K562 (cell line): ENCODE results near the gene UFSP2. TPM values are rescaled to one million over a fixed set of nuclear protein-coding genes. Genes with fewer than 3 reads are reported as not detected.

Experiments used
- ATAC-seq: fragments of 200-7000 bp; cut with Tn5 transposase; 3 replicates; pipeline ENCODE4 v1.9.1; 2020; ENCODE audit warnings: moderate library complexity
- BruUV-seq: library from RNA; stranded (reverse); fragments of 400-500 nt; replicated peaks from 2 replicates; lab custom pipeline; 2021; lab: Mats Ljungman, UMichigan
- CTCF ChIA-PET: fragments of 300-600 bp; formaldehyde crosslinking; extraction: SDS; loops from one replicate; lab custom pipeline; 2021; ENCODE audit warnings: low intra/inter-chr PET ratio; lab: Yijun Ruan, JAX
- POLR2A ChIA-PET: fragments of 300-600, 350-650 bp; sonication (Branson Sonifier 250); formaldehyde crosslinking; extraction: SDS; loops from one replicate; lab custom pipeline; 2021; ENCODE audit warnings: antibody characterized with exemption, inconsistent platforms; lab: Yijun Ruan, JAX
- DNase-seq, 4 experiments: peaks; one replicate each; pipeline versions ENCODE4 v3.0.0 to v3.0.0-alpha.2; 2011 to 2018; ENCODE audit warnings: low spot score in 3 of 4, mixed read lengths in 3 of 4; ENCODE audit errors: extremely low read depth in 1 of 4
- FAIRE-seq: peaks from 2 replicates; lab custom pipeline; 2011; peaks lifted over from hg19 to GRCh38; lab: Jason Lieb, UNC
- H2AFZ ChIP-seq: 2 replicates; pipeline ENCODE4 v1.6.0; 2011; ENCODE audit warnings: low read depth, low read length, control low read depth, inconsistent platforms
- H3K27ac ChIP-seq: fragments of 200-600 bp; 3 replicates; pipeline ENCODE4 v1.8.0; 2011; ENCODE audit warnings: low read depth, mild to moderate bottlenecking, control low read depth, inconsistent platforms, low read length, moderate library complexity, mixed read lengths; ENCODE audit errors: extremely low read depth
- H3K27me3 ChIP-seq, 2 experiments: fragments of 300-600 bp in 1 of 2; 2 replicates in 1 of 2; 3 replicates in 1 of 2; pipeline versions ENCODE4 v1.6.0 to v1.8.0; 2011; ENCODE audit warnings: inconsistent platforms in 2 of 2, low read length in 2 of 2, mild to moderate bottlenecking in 1 of 2, mixed read lengths in 1 of 2, moderate library complexity in 1 of 2; ENCODE audit not compliant: control insufficient read depth in 2 of 2, insufficient read depth in 2 of 2
- H3K36me3 ChIP-seq: fragments of 300-600 bp; 3 replicates; pipeline ENCODE4 v1.8.0; 2011; ENCODE audit warnings: mild to moderate bottlenecking, low read length, inconsistent platforms; ENCODE audit not compliant: control insufficient read depth, insufficient read depth
- H3K4me1 ChIP-seq, 2 experiments: fragments of 200-600 bp in 1 of 2; replicated peaks in 1 of 2; 2 replicates in 1 of 2; 3 replicates in 1 of 2; pipeline versions ENCODE4 v1.5.1 to v1.8.0; 2011; ENCODE audit warnings: inconsistent platforms in 2 of 2, low read length in 2 of 2, mild to moderate bottlenecking in 1 of 2, mixed read lengths in 1 of 2, moderate library complexity in 1 of 2; ENCODE audit not compliant: control insufficient read depth in 2 of 2, insufficient read depth in 2 of 2
- H3K4me2 ChIP-seq: 2 replicates; pipeline ENCODE4 v1.6.1; 2011; ENCODE audit warnings: low read length, control low read depth, inconsistent platforms, mixed read lengths; ENCODE audit not compliant: insufficient read depth
- H3K4me3 ChIP-seq: fragments of 200-600 bp; sonication (generic), shearing (Covaris generic); 2 replicates; pipeline ENCODE4 v1.5.1; 2016; ENCODE audit warnings: control low read depth, inconsistent platforms
- H3K79me2 ChIP-seq: fragments of 200-600 bp; 3 replicates; pipeline ENCODE4 v1.8.0; 2011; ENCODE audit warnings: low read length, inconsistent platforms; ENCODE audit not compliant: control insufficient read depth, insufficient read depth
- H3K9ac ChIP-seq, 2 experiments: 2 replicates each; pipeline versions ENCODE4 v1.6.0 to v1.6.1; 2011; ENCODE audit warnings: low read depth in 2 of 2, low read length in 2 of 2, control low read depth in 1 of 2, inconsistent platforms in 1 of 2, mild to moderate bottlenecking in 1 of 2, mixed read lengths in 1 of 2; ENCODE audit not compliant: insufficient read depth in 1 of 2
- H3K9me1 ChIP-seq: one replicate; pipeline ENCODE4 v1.6.0; 2011; ENCODE audit warnings: inconsistent platforms, mild to moderate bottlenecking, low read length, moderate library complexity; ENCODE audit not compliant: control insufficient read depth, insufficient read depth
- H3K9me3 ChIP-seq: replicated peaks from 2 replicates; pipeline ENCODE4 v1.5.1; 2011; ENCODE audit warnings: low read depth, low read length, inconsistent platforms; ENCODE audit not compliant: control insufficient read depth, insufficient read depth
- H4K20me1 ChIP-seq: replicated peaks from 2 replicates; pipeline ENCODE4 v1.6.1; 2011; ENCODE audit warnings: low read length, inconsistent platforms, mixed read lengths; ENCODE audit not compliant: control insufficient read depth, insufficient read depth
- ADNP ChIP-seq: fragments of 200-800 bp; sonication (Bioruptor generic); IDR thresholded peaks from 2 replicates; pipeline ENCODE4 v1.6.1; 2016; ENCODE audit warnings: missing genetic modification characterization, missing compliant biosample characterization
- BHLHE40 ChIP-seq: IDR thresholded peaks from 2 replicates; pipeline ENCODE4 v1.6.1; 2011; ENCODE audit warnings: low read length, improper control_type of control experiment
- BRF1 ChIP-seq: IDR thresholded peaks from 3 replicates; pipeline ENCODE4 v1.6.1; 2011; ENCODE audit warnings: borderline replicate concordance, mild to moderate bottlenecking; ENCODE audit not compliant: insufficient read length; ENCODE audit errors: extremely low read depth
- CBFA2T2 ChIP-seq: fragments of 450-650 bp; conservative IDR thresholded peaks from 2 replicates; pipeline ENCODE4 v1.6.1; 2017; ENCODE audit warnings: mild to moderate bottlenecking
- CHD2 ChIP-seq: IDR thresholded peaks from 2 replicates; pipeline ENCODE4 v1.6.1; 2011; ENCODE audit warnings: low read depth, low read length
- CXXC5 ChIP-seq: fragments of 250-450 bp; sonication (Bioruptor Pico); IDR thresholded peaks from 2 replicates; pipeline ENCODE4 v1.8.0; 2022; ENCODE audit warnings: inconsistent platforms, mild to moderate bottlenecking, moderate library complexity
- HEY1 ChIP-seq: fragments of 250-450 bp; sonication (Bioruptor Pico); IDR thresholded peaks from 2 replicates; pipeline ENCODE4 v1.5.0; 2020; ENCODE audit warnings: mild to moderate bottlenecking, moderate library complexity, borderline replicate concordance
- IRF9 ChIP-seq: fragments of 450-650 bp; IDR thresholded peaks from 2 replicates; pipeline ENCODE4 v1.6.1; 2016; ENCODE audit warnings: missing biosample characterization, missing genetic modification characterization
- NR3C1 ChIP-seq: sonication (generic); formaldehyde crosslinking; IDR thresholded peaks from 2 replicates; pipeline ENCODE4 v1.8.1; 2022; ENCODE audit warnings: missing genetic modification reagents
- POLR2A ChIP-seq: fragments of 450-650 bp; conservative IDR thresholded peaks from 2 replicates; pipeline ENCODE4 v1.6.1; 2016
- PREB ChIP-seq: sonication (generic); formaldehyde crosslinking; IDR thresholded peaks from 2 replicates; pipeline ENCODE4 v1.8.1; 2023; ENCODE audit warnings: mild to moderate bottlenecking, missing genetic modification reagents
- TAF1 ChIP-seq: IDR thresholded peaks from 2 replicates; pipeline ENCODE4 v1.6.1; 2011; ENCODE audit warnings: mild to moderate bottlenecking, low read length, moderate library complexity; ENCODE audit not compliant: insufficient read depth, control insufficient read depth, severe bottlenecking; ENCODE audit errors: extremely low read depth
- VEZF1 ChIP-seq: fragments of 200-800 bp; sonication (Bioruptor generic); IDR thresholded peaks from 2 replicates; pipeline ENCODE4 v1.6.1; 2017; ENCODE audit warnings: missing genetic modification characterization, missing compliant biosample characterization
- ZNF253 ChIP-seq: fragments of 250-450 bp; sonication (Bioruptor Pico); conservative IDR thresholded peaks from 2 replicates; pipeline ENCODE4 v1.6.1; 2021; ENCODE audit warnings: mild to moderate bottlenecking
- WGBS: fragments of 100-300 bp; shearing (Covaris generic); methylation state at CpG from one replicate; pipeline ENCODE4 v1.1.6; 2016; ENCODE audit warnings: low coverage, mixed read lengths; ENCODE audit not compliant: insufficient coverage; ENCODE audit errors: missing lambda C conversion rate; 5-methylcytosine and 5-hydroxymethylcytosine counted together
- in situ Hi-C: fragments of 300-500 bp; cut with MboI; formaldehyde crosslinking; loops from 4 replicates; pipeline ENCODE4 v1.15.0; 2018; ENCODE audit warnings: inconsistent platforms, mixed read lengths
- intact Hi-C: fragments of 100-400 bp; cut with micrococcal nuclease; formaldehyde crosslinking; loops from 2 replicates; pipeline ENCODE4 v1.14.2; 2022
- polyA plus RNA-seq, 8 experiments: library from polyadenylated mRNA; depleted of rRNA in 4 of 8; stranded (reverse) in 5 of 8; unstranded in 3 of 8; fragments of >200 nt; fragmentation: Nextera tagmentation in 2 of 8; fragmentation: Illumina TruSeq in 1 of 8; extraction: Ambion mirVana in 2 of 8; extraction: Trizol in 1 of 8; gene quantifications; 2 replicates each; pipeline versions ENCODE4 v1.2.1 to v1.2.3, GENCODE V29; 2011 to 2014; ENCODE audit warnings: inconsistent platforms in 1 of 8, missing spikeins in 1 of 8
- total RNA-seq, 7 experiments: library from RNA; depleted of rRNA in 6 of 7; stranded (reverse); fragments of >200 nt in 6 of 7; fragmentation: Illumina TruSeq in 2 of 7; extraction: Trizol in 2 of 7; gene quantifications; 2 replicates each; pipeline versions ENCODE4 v1.2.1 to v1.2.3, GENCODE V29; 2011 to 2021; ENCODE audit warnings: low replicate concordance in 1 of 7

Gene UFSP2
- total and polyA plus RNA-seq, 9 of the 15 experiments (the other 6 are each of a cell fraction or from before 2014, with no cell fraction given) = 20.1 to 55.8 (median 26.6) TPM

GRCh38 chr4:185425647-185426352 lies at the start of gene UFSP2 (continued):
- TF ChIP-seq BRF1 (no peak), BHLHE40 (peak; percentile 99), VEZF1 (CRISPR knock-in tag) (peak; percentile 37; the same call in 1 of the 2 replicates), NR3C1 (no peak), ZNF253 (CRISPR knock-in tag) (no peak), POLR2A (peak; percentile 75; the same call in 1 of the 2 replicates), TAF1 (peak; percentile 64), CXXC5 (peak; percentile 93)

GRCh38 chr4:185473247-185473646 lies 47.5 kb upstream of the UFSP2 start:
- POLR2A ChIA-PET = interaction anchor here (0.9 to 1.2 kb wide), 2 partner anchors 9 to 13 kb away, joined by 3 read pairs; no protein-coding TSS in a partner anchor
- no peaks in the 10 kb centered on the region for H3K79me2 ChIP-seq
- intact Hi-C loops = loop anchor here (5.0 kb wide), 1 partner anchor 54 kb away; no protein-coding TSS in a partner anchor
- CTCF ChIA-PET = interaction anchor here (2.2 kb wide), 1 partner anchor 125 kb away, joined by 9 read pairs; no protein-coding TSS in a partner anchor
- no peak overlapping the region for H3K9ac ChIP-seq
- H4K20me1 ChIP-seq = no peaks in the 10 kb centered on the region
- DNase-seq (no peak), FAIRE-seq (no peak), ATAC-seq (no peak)
- H3K27ac ChIP-seq = no peak overlapping the region
- no peak overlapping the region for H3K4me2 ChIP-seq
- H2AFZ ChIP-seq = no peak overlapping the region
- in situ Hi-C loops = no loop called here
- H3K9me3 ChIP-seq = peaks cover 2% of the 10 kb centered on the region; the same call in 1 of the 2 replicates
- H3K36me3 ChIP-seq = no peaks in the 10 kb centered on the region
- no TSS peak for BruUV-seq
- H3K4me1 ChIP-seq = peaks cover 9 to 12% of the 10 kb centered on the region in 2 experiments
- no peaks in the 10 kb centered on the region for H3K9me1 ChIP-seq
- 47% methylated on average over 7 of the region's 8 CpGs for WGBS
- no peak overlapping the region for H3K4me3 ChIP-seq
- H3K27me3 ChIP-seq = peaks cover 25 to 28% of the 10 kb centered on the region in 2 experiments
- TF ChIP-seq HEY1 (CRISPR knock-in tag) (no peak), IRF9 (no peak), CBFA2T2 (no peak), ADNP (tag) (no peak), PREB (CRISPR knock-in tag) (no peak), CHD2 (no peak)
